GM13976 (cell line): Measurements from ENCODE around the gene CCDC149.

Experiments
- DNase-seq: peaks from one replicate; pipeline ENCODE4 v3.0.0; 2012; ENCODE audit warnings: low spot score
- in situ Hi-C: fragments of 300-500 bp; cut with MboI; formaldehyde crosslinking; loops from one replicate; pipeline ENCODE4 v1.12.0; 2022; ENCODE audit warnings: low sequenced_read_pairs, mixed read lengths, inconsistent platforms; ENCODE audit not compliant: unreplicated experiment
- TF ChIP-seq, protein P1 (sequence below): IDR thresholded peaks from 2 replicates; pipeline ENCODE4 v1.5.1; 2012; ENCODE audit warnings: borderline replicate concordance, mild to moderate bottlenecking; ENCODE audit not compliant: insufficient read depth; ENCODE audit errors: extremely low read depth, missing control alignments, control extremely low read depth

CCDC149 gene

DNA sequence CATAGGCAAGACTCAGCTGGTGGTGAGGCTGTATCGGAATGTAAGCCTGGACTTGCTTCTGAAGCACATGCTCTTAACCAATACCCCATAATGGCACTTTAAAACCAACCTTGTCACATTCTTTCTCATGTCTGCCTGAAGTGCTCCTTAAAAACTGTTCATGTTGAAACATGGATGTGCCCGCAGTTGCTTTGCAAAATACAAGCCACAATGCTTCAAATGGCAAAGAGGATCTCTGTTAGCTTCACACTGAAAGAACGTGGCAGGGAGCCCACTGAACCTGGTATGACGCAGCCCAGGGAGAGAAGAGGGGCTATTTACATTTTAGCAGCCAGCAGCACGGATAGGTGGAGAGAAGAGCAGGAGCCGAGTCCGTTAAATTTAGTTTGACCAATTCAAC lies 88.1 kb downstream of the CCDC149 start:
- in situ Hi-C loops = no loop called here
- no peak for DNase-seq
- TF ChIP-seq, protein P1, sequence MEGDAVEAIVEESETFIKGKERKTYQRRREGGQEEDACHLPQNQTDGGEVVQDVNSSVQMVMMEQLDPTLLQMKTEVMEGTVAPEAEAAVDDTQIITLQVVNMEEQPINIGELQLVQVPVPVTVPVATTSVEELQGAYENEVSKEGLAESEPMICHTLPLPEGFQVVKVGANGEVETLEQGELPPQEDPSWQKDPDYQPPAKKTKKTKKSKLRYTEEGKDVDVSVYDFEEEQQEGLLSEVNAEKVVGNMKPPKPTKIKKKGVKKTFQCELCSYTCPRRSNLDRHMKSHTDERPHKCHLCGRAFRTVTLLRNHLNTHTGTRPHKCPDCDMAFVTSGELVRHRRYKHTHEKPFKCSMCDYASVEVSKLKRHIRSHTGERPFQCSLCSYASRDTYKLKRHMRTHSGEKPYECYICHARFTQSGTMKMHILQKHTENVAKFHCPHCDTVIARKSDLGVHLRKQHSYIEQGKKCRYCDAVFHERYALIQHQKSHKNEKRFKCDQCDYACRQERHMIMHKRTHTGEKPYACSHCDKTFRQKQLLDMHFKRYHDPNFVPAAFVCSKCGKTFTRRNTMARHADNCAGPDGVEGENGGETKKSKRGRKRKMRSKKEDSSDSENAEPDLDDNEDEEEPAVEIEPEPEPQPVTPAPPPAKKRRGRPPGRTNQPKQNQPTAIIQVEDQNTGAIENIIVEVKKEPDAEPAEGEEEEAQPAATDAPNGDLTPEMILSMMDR = no peak

DNA sequence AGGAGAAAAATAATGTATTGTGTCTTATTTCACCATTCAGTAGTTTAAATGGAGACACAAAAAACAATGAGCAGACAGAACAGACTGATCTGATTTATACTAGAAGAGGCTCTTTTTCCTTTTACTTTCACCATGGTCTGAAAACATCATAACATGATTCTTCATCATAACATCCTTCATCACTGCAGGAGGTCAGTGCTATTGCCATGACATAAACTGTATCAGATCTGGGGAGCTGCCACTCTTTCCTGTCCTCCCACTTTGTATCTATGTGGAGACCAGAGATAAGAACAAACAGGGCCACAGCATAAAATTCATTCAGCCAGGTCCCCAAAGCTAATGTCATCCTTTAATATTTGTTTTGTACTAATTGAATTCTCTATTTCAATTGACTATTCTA lies 92.3 kb downstream of the CCDC149 start:
- in situ Hi-C loops = no loop called here
- DNase-seq = no peak
- TF ChIP-seq, protein P1 = no peak

DNA sequence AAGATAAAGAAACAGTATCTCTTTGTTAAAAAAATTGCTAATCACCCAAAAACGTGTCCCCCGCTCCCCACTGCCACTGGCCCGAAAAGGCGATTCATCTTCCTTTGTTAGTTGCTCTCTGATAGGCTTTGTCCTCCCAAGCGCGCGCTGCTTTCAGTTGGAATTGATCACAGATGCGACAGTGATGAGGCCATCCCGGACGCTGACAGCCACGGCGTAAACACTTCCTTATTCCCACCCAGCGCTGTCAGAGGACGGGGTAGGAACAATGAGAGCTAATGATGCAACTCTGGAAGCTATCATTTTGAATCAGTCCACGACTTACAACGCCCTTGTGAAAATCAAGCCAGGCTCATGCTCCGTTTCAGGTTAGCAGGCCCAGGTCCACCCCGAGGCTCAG lies 96.0 kb downstream of the CCDC149 start:
- in situ Hi-C loops = no loop called here
- TF ChIP-seq, protein P1 = no peak
- DNase-seq = no peak

DNA sequence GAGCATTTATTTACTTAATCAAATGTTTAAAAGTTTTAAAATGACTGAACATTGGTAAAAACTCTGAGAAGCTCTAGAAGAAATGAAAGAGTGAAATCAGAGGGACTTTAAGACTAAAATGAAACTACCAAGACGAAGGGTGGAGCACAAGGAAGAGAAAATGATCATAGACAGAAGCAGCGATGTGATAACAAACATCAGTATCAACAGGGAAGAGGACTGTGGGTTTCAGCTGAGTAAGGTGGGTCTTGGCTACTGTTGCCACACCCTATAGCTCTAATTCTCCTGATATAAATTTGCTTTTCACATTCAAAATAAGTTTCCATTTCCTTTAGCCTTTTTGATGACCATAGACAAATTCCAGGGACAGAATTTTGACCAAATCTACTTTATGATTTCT lies 99.1 kb downstream of the CCDC149 start:
- in situ Hi-C loops = no loop called here
- no peak for DNase-seq
- TF ChIP-seq, protein P1 = no peak

DNA sequence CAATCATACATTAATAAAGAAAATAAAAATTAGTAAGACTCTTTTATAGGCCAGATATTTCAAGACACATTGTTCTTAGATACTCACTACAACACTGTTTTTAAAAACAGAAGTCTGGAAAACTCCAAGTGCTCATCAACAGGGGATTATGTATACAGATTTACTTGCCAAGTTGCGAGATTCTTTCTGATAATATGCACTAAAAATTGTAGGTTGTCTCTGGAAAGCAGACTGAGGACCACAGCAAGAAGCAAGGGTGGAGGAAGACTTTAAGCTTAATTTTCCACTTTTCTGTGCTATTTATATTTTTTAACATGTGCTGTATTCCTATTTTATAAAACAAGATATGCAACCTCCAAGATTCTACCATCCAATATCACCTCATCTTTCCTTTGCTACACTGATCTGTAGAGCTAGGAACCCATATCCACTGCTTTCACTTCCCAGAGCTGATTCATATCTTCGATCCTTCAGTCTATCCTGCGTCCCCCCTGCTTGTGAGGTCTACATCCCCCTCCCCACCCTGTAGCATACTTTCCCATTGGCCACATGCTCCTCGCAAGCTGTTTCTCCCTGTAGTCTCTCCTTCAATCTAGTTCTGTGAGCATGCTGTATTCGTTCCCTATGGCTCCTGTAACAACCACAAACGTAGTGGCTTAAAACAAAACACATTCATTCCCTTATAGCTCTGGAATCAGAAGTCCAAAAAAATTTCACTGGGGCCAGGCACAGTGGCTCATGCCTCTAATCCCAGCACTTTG lies 101.8 kb downstream of the CCDC149 start:
- in situ Hi-C loops = no loop called here
- no peak for DNase-seq
- TF ChIP-seq, protein P1 = no peak

DNA sequence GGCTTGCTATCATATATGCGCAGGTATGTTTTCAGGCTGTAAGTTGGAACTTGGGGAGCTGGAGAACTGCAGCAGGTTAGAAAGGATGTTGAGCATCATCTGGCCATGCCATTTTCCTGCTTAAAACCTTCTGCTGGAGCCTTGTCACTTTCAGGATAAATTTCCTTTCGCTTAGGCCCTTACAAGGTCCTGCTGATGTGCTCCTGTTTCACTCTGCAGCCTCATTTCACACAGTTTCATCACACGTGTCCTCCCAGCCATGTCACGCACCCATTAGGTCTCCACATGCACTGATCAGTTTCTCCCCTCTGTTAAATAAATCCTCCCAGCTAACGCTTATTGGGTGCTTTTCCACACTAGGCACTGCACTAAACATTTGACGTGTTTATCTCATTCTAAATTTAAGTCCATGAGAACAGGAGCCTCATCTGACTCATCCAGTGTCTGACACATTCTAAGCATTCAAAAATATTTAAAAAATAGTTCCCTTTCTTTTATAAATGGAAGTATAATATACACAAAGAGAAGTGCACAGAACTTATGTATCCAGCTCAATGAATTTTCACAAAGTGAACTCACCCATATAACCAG lies 102.9 kb downstream of the CCDC149 start:
- TF ChIP-seq, protein P1 = no peak
- in situ Hi-C loops = no loop called here
- DNase-seq = no peak
